ENCODE measurements around the gene NARS2. TPM values are rescaled to one million over a fixed set of nuclear protein-coding genes. Genes with fewer than 3 reads are reported as not detected.

Gene NARS2
- total and polyA plus RNA-seq, 9 of the 15 experiments (the other 6 are each of a cell fraction or from before 2014, with no cell fraction given): 26.8 to 48.0 (median 34.2) TPM

GRCh38 chr11:78400116-78400515 lies 174.5 kb downstream of the NARS2 start:
- H3K27me3 ChIP-seq (ENCODE audit: control insufficient read depth in 2 of 2, insufficient read depth in 2 of 2, low read length in 2 of 2): no peaks in the 10 kb centered on the region
- H3K79me2 ChIP-seq (ENCODE audit: control insufficient read depth, insufficient read depth, low read length): peaks cover 95% of the 10 kb centered on the region
- 0 out of 2 replicates have a peak overlapping the region, but pooled peaks have one; percentile 5 for H3K4me2 ChIP-seq (ENCODE audit: insufficient read depth, low read length)
- intact Hi-C loops (cut with micrococcal nuclease) (no loop called here), in situ Hi-C loops (cut with MboI) (no loop called here)
- peak; percentile 61 for ATAC-seq
- H3K9me3 ChIP-seq (replicated peaks; ENCODE audit: control insufficient read depth, insufficient read depth, low read depth, low read length): no peaks in the 10 kb centered on the region
- H3K27ac ChIP-seq (ENCODE audit: extremely low read depth, low read depth, low read length): peak overlapping the region; percentile 67
- H3K9ac ChIP-seq (ENCODE audit: insufficient read depth in 1 of 2, low read depth in 2 of 2, low read length in 2 of 2): peak overlapping the region in 1 of 2 experiments; percentile 25; a peak in 1 of 4 replicates
- H3K9me1 ChIP-seq (ENCODE audit: control insufficient read depth, insufficient read depth, low read length): no peaks in the 10 kb centered on the region
- peak; percentile 74 for FAIRE-seq
- 0% methylated on average over 1 of the region's 1 CpG for WGBS (ENCODE audit: insufficient coverage, low coverage, missing lambda C conversion rate)
- no peak overlapping the region for H2AFZ ChIP-seq (ENCODE audit: low read depth, low read length)
- H3K4me3 ChIP-seq: no peak overlapping the region
- H4K20me1 ChIP-seq (replicated peaks; ENCODE audit: control insufficient read depth, insufficient read depth, low read length): peaks cover under 1% of the 10 kb centered on the region; the same call in 1 of the 2 replicates
- POLR2A ChIA-PET: interaction anchor here (0.6 to 2.2 kb wide), 7 partner anchors 10 to 24 kb away, joined by 3 to 11 read pairs (median 5); partner anchors contain the start of gene GAB2
- CTCF ChIA-PET (ENCODE audit: low intra/inter-chr PET ratio): interaction anchor here (0.6 kb wide), 1 partner anchor 19 kb away, joined by 3 read pairs; no protein-coding TSS in a partner anchor
- no TSS peak for BruUV-seq (replicated peaks)
- H3K36me3 ChIP-seq (ENCODE audit: control insufficient read depth, insufficient read depth, low read length): peaks cover 3% of the 10 kb centered on the region; the same call in 1 of the 3 replicates
- DNase-seq (ENCODE audit: extremely low read depth in 1 of 4, low spot score in 3 of 4): peak in 2 of 4 experiments; percentile 53 to 81
- peaks cover 24 to 57% of the 10 kb centered on the region in 2 experiments for H3K4me1 ChIP-seq (replicated peaks in 1 of 2; ENCODE audit: control insufficient read depth in 2 of 2, insufficient read depth in 2 of 2, low read length in 2 of 2)
- peak; percentile 75 for TF ChIP-seq ARID1B (IDR thresholded peaks at IDR 0.05)
- TF ChIP-seq NRF1 (conservative IDR thresholded peaks at IDR 0.05 in 1 of 2, IDR thresholded peaks at IDR 0.05 in 1 of 2): peak; percentile 30 to 32; a peak in 1 of 4 replicates
- no peak for TF ChIP-seq CGGBP1 (CRISPR knock-in tag; IDR thresholded peaks at IDR 0.05)
- no peak for TF ChIP-seq ZNF639 (CRISPR knock-in tag; conservative IDR thresholded peaks at IDR 0.05 in 1 of 2, IDR thresholded peaks at IDR 0.05 in 1 of 2)
- peak; percentile 92 to 99 for TF ChIP-seq SRF (CRISPR knock-in tag; IDR thresholded peaks at IDR 0.05)
- TF ChIP-seq EP400 (IDR thresholded peaks at IDR 0.05): peak; percentile 50; the same call in 1 of the 2 replicates
- peak; percentile 47 for TF ChIP-seq CBFA2T3 (IDR thresholded peaks at IDR 0.05)
- TF ChIP-seq EP300 (IDR thresholded peaks at IDR 0.05; ENCODE audit: low read length): peak; percentile 68
- TF ChIP-seq CTBP1 (IDR thresholded peaks at IDR 0.05; ENCODE audit: borderline replicate concordance): peak; percentile 52; the same call in 1 of the 2 replicates
- 0 out of 2 replicates have a peak, but pooled peaks have one; percentile 24 for TF ChIP-seq ELF1 (tag; IDR thresholded peaks at IDR 0.05)
- TF ChIP-seq NFXL1 (CRISPR knock-in tag; IDR thresholded peaks at IDR 0.05): no peak
- peak; percentile 25; the same call in 1 of the 2 replicates for TF ChIP-seq SMARCA4 (IDR thresholded peaks at IDR 0.05)
- peak; percentile 96 for TF ChIP-seq MECOM (CRISPR knock-in tag; IDR thresholded peaks at IDR 0.05)
- 0 out of 2 replicates have a peak, but pooled peaks have one; percentile 14 for TF ChIP-seq GATAD2A (IDR thresholded peaks at IDR 0.05)
- TF ChIP-seq ZNF175 (CRISPR knock-in tag; IDR thresholded peaks at IDR 0.05; ENCODE audit: low read depth): 0 out of 2 replicates have a peak, but pooled peaks have one; percentile 43
- TF ChIP-seq HDAC1 (IDR thresholded peaks at IDR 0.05): peak in 1 of 2 experiments; percentile 60; a peak in 1 of 4 replicates
- no peak for TF ChIP-seq ARNT (IDR thresholded peaks at IDR 0.05)
- TF ChIP-seq ZNF668 (CRISPR knock-in tag; IDR thresholded peaks at IDR 0.05): no peak
- peak; percentile 63 for TF ChIP-seq MYC (IDR thresholded peaks at IDR 0.05; ENCODE audit: low read depth, low read length)
- TF ChIP-seq MYC (CRISPR knock-in tag; IDR thresholded peaks at IDR 0.05; ENCODE audit: borderline replicate concordance, low read depth): no peak
- TF ChIP-seq MTA1 (IDR thresholded peaks at IDR 0.05; ENCODE audit: borderline replicate concordance): peak; percentile 50; the same call in 1 of the 2 replicates
- no peak for TF ChIP-seq NELFE (IDR thresholded peaks at IDR 0.05; ENCODE audit: insufficient read depth, insufficient read length)
- TF ChIP-seq TEAD4 (IDR thresholded peaks at IDR 0.05; ENCODE audit: low read length): peak; percentile 54; the same call in 1 of the 2 replicates
- TF ChIP-seq TEAD4 (CRISPR knock-in tag; IDR thresholded peaks at IDR 0.05; ENCODE audit: borderline replicate concordance): no peak
- TF ChIP-seq MEIS2 (IDR thresholded peaks at IDR 0.05; ENCODE audit: partially characterized antibody): peak; percentile 92

Data from K562 (cell line).